Liver (tissue), 9 donors: Measurements from ENCODE around the gene P2RY6. TPM values are rescaled to one million over a fixed set of nuclear protein-coding genes. Genes with fewer than 3 reads are reported as not detected.

Source experiments
- DNase-seq: peaks from one replicate; pipeline ENCODE4 v3.0.0-alpha.2; 2017; ENCODE audit warnings: low spot score
- H3K27ac ChIP-seq, 2 donors: one replicate each; pipeline ENCODE4 v1.7.0; 2013; ENCODE audit warnings: inconsistent platforms in 2 of 2, low read length in 2 of 2, control low read depth in 1 of 2, low read depth in 1 of 2, mild to moderate bottlenecking in 1 of 2
- H3K27me3 ChIP-seq, 4 donors: one replicate each; pipeline versions ENCODE4 v1.6.1 to v1.7.0; 2013; ENCODE audit warnings: low read length in 3 of 4, inconsistent platforms in 1 of 4, mild to moderate bottlenecking in 1 of 4, moderate library complexity in 1 of 4; ENCODE audit not compliant: control insufficient read depth in 4 of 4, insufficient read depth in 4 of 4
- H3K36me3 ChIP-seq, 4 donors: one replicate each; pipeline versions ENCODE4 v1.6.1 to v1.7.0; 2013; ENCODE audit warnings: low read length in 3 of 4, mild to moderate bottlenecking in 3 of 4, low read depth in 1 of 4, moderate library complexity in 1 of 4; ENCODE audit not compliant: control insufficient read depth in 4 of 4, insufficient read depth in 3 of 4
- H3K4me1 ChIP-seq, 4 donors: one replicate each; pipeline versions ENCODE4 v1.6.1 to v1.7.0; 2013; ENCODE audit warnings: low read length in 3 of 4, mild to moderate bottlenecking in 3 of 4, moderate library complexity in 1 of 4; ENCODE audit not compliant: control insufficient read depth in 4 of 4, insufficient read depth in 4 of 4
- H3K4me3 ChIP-seq, 3 donors: one replicate each; pipeline versions ENCODE4 v1.6.1 to v1.7.0; 2013; ENCODE audit warnings: low read length in 3 of 3, control low read depth in 1 of 3, low read depth in 1 of 3, mild to moderate bottlenecking in 1 of 3
- H3K9ac ChIP-seq, 2 donors: one replicate each; pipeline ENCODE4 v1.7.0; 2013; ENCODE audit warnings: low read length in 2 of 2, mild to moderate bottlenecking in 2 of 2, moderate library complexity in 2 of 2, control low read depth in 1 of 2, low read depth in 1 of 2
- H3K9me3 ChIP-seq, 4 donors: one replicate each; pipeline versions ENCODE4 v1.6.1 to v1.7.0; 2013; ENCODE audit warnings: low read length in 3 of 4; ENCODE audit not compliant: control insufficient read depth in 4 of 4
- ATF3 ChIP-seq: IDR thresholded peaks from 2 replicates; pipeline ENCODE4 v1.6.1; 2016; ENCODE audit warnings: antibody characterized with exemption
- EGR1 ChIP-seq, 2 donors: IDR thresholded peaks; 2 replicates each; pipeline ENCODE4 v1.6.1; 2016 to 2018; ENCODE audit warnings: antibody characterized with exemption in 2 of 2, low read depth in 2 of 2
- FOXA1 ChIP-seq: IDR thresholded peaks from 2 replicates; pipeline ENCODE4 v1.6.1; 2016; ENCODE audit warnings: antibody characterized with exemption
- FOXA2 ChIP-seq: IDR thresholded peaks from 2 replicates; pipeline ENCODE4 v1.6.1; 2016; ENCODE audit warnings: antibody characterized with exemption
- GABPA ChIP-seq, 2 donors: IDR thresholded peaks in 1 of 2; conservative IDR thresholded peaks in 1 of 2; 2 replicates each; pipeline ENCODE4 v1.6.1; 2016; ENCODE audit warnings: antibody characterized with exemption in 2 of 2, mild to moderate bottlenecking in 1 of 2, moderate library complexity in 1 of 2
- HNF4A ChIP-seq, 2 donors: conservative IDR thresholded peaks; 2 replicates each; pipeline ENCODE4 v1.6.1; 2016; ENCODE audit warnings: antibody characterized with exemption in 2 of 2, mild to moderate bottlenecking in 2 of 2
- HNF4G ChIP-seq: IDR thresholded peaks from 2 replicates; pipeline ENCODE4 v1.6.1; 2016; ENCODE audit warnings: antibody characterized with exemption
- JUND ChIP-seq, 2 donors: IDR thresholded peaks; 2 replicates each; pipeline ENCODE4 v1.6.1; 2016; ENCODE audit warnings: antibody characterized with exemption in 2 of 2
- MAX ChIP-seq: IDR thresholded peaks from 2 replicates; pipeline ENCODE4 v1.6.1; 2016; ENCODE audit warnings: antibody characterized with exemption
- NR2F2 ChIP-seq: IDR thresholded peaks from 2 replicates; pipeline ENCODE4 v1.6.1; 2016; ENCODE audit warnings: antibody characterized with exemption
- RAD21 ChIP-seq, 2 donors: IDR thresholded peaks; 2 replicates each; pipeline ENCODE4 v1.6.1; 2016; ENCODE audit warnings: antibody characterized with exemption in 2 of 2, mild to moderate bottlenecking in 2 of 2
- REST ChIP-seq: IDR thresholded peaks from 2 replicates; pipeline ENCODE4 v1.6.1; 2016; ENCODE audit warnings: antibody characterized with exemption, mild to moderate bottlenecking
- RXRA ChIP-seq, 2 donors: IDR thresholded peaks; 2 replicates each; pipeline ENCODE4 v1.6.1; 2017 to 2018; ENCODE audit warnings: antibody characterized with exemption in 2 of 2, mild to moderate bottlenecking in 1 of 2
- SP1 ChIP-seq: IDR thresholded peaks from 2 replicates; pipeline ENCODE4 v1.6.1; 2018; ENCODE audit warnings: antibody characterized with exemption, mild to moderate bottlenecking
- YY1 ChIP-seq: IDR thresholded peaks from 2 replicates; pipeline ENCODE4 v1.6.1; 2016; ENCODE audit warnings: antibody characterized with exemption, mild to moderate bottlenecking
- ZBTB33 ChIP-seq: IDR thresholded peaks from 2 replicates; pipeline ENCODE4 v1.6.1; 2016; ENCODE audit warnings: antibody characterized with exemption
- WGBS: extraction: QIAGEN DNeasy Blood & Tissue Kit; methylation state at CpG from one replicate; pipeline ENCODE4 v1.1.7; 2013; 5-methylcytosine and 5-hydroxymethylcytosine counted together
- polyA plus RNA-seq, 2 donors: library from polyadenylated mRNA; stranded (reverse) in 1 of 2; unstranded in 1 of 2; fragments of 200-250 nt in 1 of 2; fragments of >200 nt in 1 of 2; fragmentation: Nextera tagmentation in 1 of 2; extraction: Ambion mirVana in 1 of 2; gene quantifications; one replicate each; pipeline versions ENCODE4 v1.2.1 to v1.2.3, GENCODE V29; 2013 to 2015
- total RNA-seq, 2 donors: library from RNA; depleted of rRNA; stranded (reverse); fragments of >200 nt; gene quantifications; one replicate each; pipeline ENCODE4 v1.2.3, GENCODE V29; 2014
- donor health status: healthy.
- donor health status: healthy.
- donor health status: healthy.
- donor health status: healthy.
- donor health status: healthy.

P2RY6 gene
- total and polyA plus RNA-seq, 4 donors = 0.21 to 1.3 (median 0.78) TPM

- TF ChIP-seq REST = no peak
- TF ChIP-seq ZBTB33 = no peak
Measured at GRCh38 chr11:73310076-73310475, 37.9 kb downstream of the P2RY6 start (continued).

GRCh38 chr11:73310661-73311393 lies 38.7 kb downstream of the P2RY6 start:
- WGBS = 85% methylated on average over 22 of the region's 22 CpGs
- no peak overlapping the region for H3K9ac ChIP-seq
- H3K4me3 ChIP-seq = peak overlapping the region in 1 of 3 donors; percentile 1
- no peaks in the 10 kb centered on the region for H3K27me3 ChIP-seq
- TF ChIP-seq JUND (IDR thresholded peaks at IDR 0.05) (no peak), EGR1 (IDR thresholded peaks at IDR 0.05; ENCODE audit: low read depth in 2 of 2) (no peak), HNF4G (no peak), MAX (no peak), FOXA2 (no peak)
- no peaks in the 10 kb centered on the region for H3K9me3 ChIP-seq
- H3K4me1 ChIP-seq = peaks cover 3 to 28% (median 13%) of the 10 kb centered on the region in 4 donors
- no peak overlapping the region for H3K27ac ChIP-seq
- no peak for DNase-seq
- no peaks in the 10 kb centered on the region for H3K36me3 ChIP-seq

GRCh38 chr11:73311394-73311869 lies 39.3 kb downstream of the P2RY6 start:
- H3K27me3 ChIP-seq = no peaks in the 10 kb centered on the region
- H3K36me3 ChIP-seq = no peaks in the 10 kb centered on the region
- H3K27ac ChIP-seq = peak overlapping the region in 1 of 2 donors; percentile 33
- TF ChIP-seq FOXA2 (no peak), NR2F2 (no peak), GABPA (IDR thresholded peaks at IDR 0.05 in 1 of 2, conservative IDR thresholded peaks at IDR 0.05 in 1 of 2) (no peak), HNF4G (no peak), JUND (IDR thresholded peaks at IDR 0.05) (no peak), ZBTB33 (no peak), YY1 (no peak), RXRA (IDR thresholded peaks at IDR 0.05) (no peak), HNF4A (conservative IDR thresholded peaks at IDR 0.05) (no peak), ATF3 (no peak), FOXA1 (no peak), REST (no peak), SP1 (no peak), RAD21 (IDR thresholded peaks at IDR 0.05) (no peak)
- H3K9me3 ChIP-seq = no peaks in the 10 kb centered on the region
- 78% methylated on average over 18 of the region's 18 CpGs for WGBS
- peak overlapping the region in 1 of 3 donors; percentile 1 for H3K4me3 ChIP-seq
- DNase-seq = no peak
- peaks cover 3 to 28% (median 13%) of the 10 kb centered on the region in 4 donors for H3K4me1 ChIP-seq
- no peak overlapping the region for H3K9ac ChIP-seq
